Measurements from ENCODE around the gene FSIP1.

FSIP1 gene

DNA sequence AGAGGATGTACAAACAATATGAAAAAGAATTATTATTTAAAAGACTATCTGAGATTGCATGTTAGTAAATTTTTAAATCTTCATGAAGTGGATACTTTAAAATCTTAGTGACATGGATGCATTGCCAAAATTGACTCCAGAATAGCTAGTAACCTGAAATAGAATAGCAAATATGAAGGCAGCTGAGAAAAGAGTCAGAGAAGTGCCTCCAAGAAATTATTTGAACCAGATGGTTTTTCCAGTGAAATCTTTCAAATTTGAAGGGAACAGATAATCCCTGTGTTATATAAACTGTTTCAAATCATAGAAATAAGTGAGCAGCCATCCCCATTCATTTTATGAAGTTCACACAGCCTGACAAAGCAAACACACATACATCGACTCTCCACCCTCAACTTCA lies 29.6 kb downstream of the FSIP1 start:
- H4K8ac ChIP-seq (ENCODE audit: low read length), result no peak overlapping the region
- H3K4me1 ChIP-seq (ENCODE audit: control insufficient read depth, insufficient read depth, low read depth, low read length), result no peaks in the 10 kb centered on the region
- H3K79me1 ChIP-seq (replicated peaks; ENCODE audit: low read length, poor library complexity, severe bottlenecking), result no peaks in the 10 kb centered on the region
- no peaks in the 10 kb centered on the region for H3K9me3 ChIP-seq (ENCODE audit: control insufficient read depth, low read length)
- no peak overlapping the region for H2AFZ ChIP-seq (ENCODE audit: low read depth, low read length)
- no peak overlapping the region for H3K4ac ChIP-seq (ENCODE audit: low read depth in 1 of 2, low read length in 2 of 2)
- H3K36me3 ChIP-seq (ENCODE audit: control insufficient read depth in 1 of 2, insufficient read depth in 2 of 2, low read depth in 1 of 2, low read length in 2 of 2), result no peaks in the 10 kb centered on the region
- H3K9ac ChIP-seq (ENCODE audit: low read length), result no peak overlapping the region
- no peak overlapping the region for H3K4me3 ChIP-seq (ENCODE audit: insufficient read depth in 1 of 2, low read depth in 1 of 2, low read length in 2 of 2)
- H3K14ac ChIP-seq (ENCODE audit: low read length in 2 of 2), result no peak overlapping the region
- no peak for DNase-seq
- no peak overlapping the region for H2BK12ac ChIP-seq (ENCODE audit: low read length in 2 of 2)
- H3K4me2 ChIP-seq (ENCODE audit: low read length, poor library complexity, severe bottlenecking), result no peak overlapping the region
- no peak overlapping the region for H2BK120ac ChIP-seq (ENCODE audit: low read depth, low read length)
- no peak overlapping the region for H3K18ac ChIP-seq (ENCODE audit: low read depth in 1 of 2, low read length in 2 of 2)
- H2BK15ac ChIP-seq (ENCODE audit: low read depth, poor library complexity, severe bottlenecking), result no peak overlapping the region
- WGBS, result 83% methylated on average over 1 of the region's 1 CpG
- no peak overlapping the region for H3K27ac ChIP-seq (ENCODE audit: low read length, poor library complexity, severe bottlenecking)
- no peak overlapping the region for H2AK5ac ChIP-seq (ENCODE audit: low read length, severe bottlenecking)
- no peaks in the 10 kb centered on the region for H3K27me3 ChIP-seq (ENCODE audit: control insufficient read depth in 1 of 2, insufficient read depth in 1 of 2, low read length in 2 of 2)
- no peak overlapping the region for H3K23ac ChIP-seq (ENCODE audit: low read length in 2 of 2)
- H4K91ac ChIP-seq (ENCODE audit: low read length), result no peak overlapping the region
- H2BK5ac ChIP-seq (ENCODE audit: low read depth, low read length, poor library complexity, severe bottlenecking), result no peak overlapping the region

DNA sequence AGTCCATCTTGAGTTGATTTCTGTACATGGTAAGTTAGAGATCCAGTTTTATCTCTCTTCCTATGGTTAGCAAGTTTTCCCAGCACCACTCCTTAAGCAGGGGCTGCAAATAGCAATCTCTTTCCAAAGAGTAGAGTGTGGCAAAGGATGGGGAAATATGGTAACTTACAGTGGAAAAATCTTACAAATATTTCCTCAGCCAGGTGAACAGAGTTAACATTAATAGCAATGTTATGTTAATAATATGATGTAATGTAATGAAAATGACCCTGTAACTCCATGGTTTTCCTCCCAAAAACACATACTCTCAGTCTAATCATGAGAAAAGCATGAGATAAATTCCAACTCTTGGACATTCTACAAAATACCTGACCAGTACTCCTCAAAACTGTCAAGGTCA lies 30.4 kb downstream of the FSIP1 start:
- Histone ChIP-seq H2BK5ac (ENCODE audit: low read depth, low read length, poor library complexity, severe bottlenecking) (no peak overlapping the region), H3K18ac (ENCODE audit: low read depth in 1 of 2, low read length in 2 of 2) (no peak overlapping the region), H2AFZ (ENCODE audit: low read depth, low read length) (no peak overlapping the region), H3K23ac (ENCODE audit: low read length in 2 of 2) (no peak overlapping the region), H3K14ac (ENCODE audit: low read length in 2 of 2) (no peak overlapping the region), H3K27me3 (ENCODE audit: control insufficient read depth in 1 of 2, insufficient read depth in 1 of 2, low read length in 2 of 2) (no peaks in the 10 kb centered on the region), H3K4me3 (ENCODE audit: insufficient read depth in 1 of 2, low read depth in 1 of 2, low read length in 2 of 2) (no peak overlapping the region), H2BK12ac (ENCODE audit: low read length in 2 of 2) (no peak overlapping the region), H3K79me1 (replicated peaks; ENCODE audit: low read length, poor library complexity, severe bottlenecking) (no peaks in the 10 kb centered on the region), H3K27ac (ENCODE audit: low read length, poor library complexity, severe bottlenecking) (no peak overlapping the region), H3K36me3 (ENCODE audit: control insufficient read depth in 1 of 2, insufficient read depth in 2 of 2, low read depth in 1 of 2, low read length in 2 of 2) (no peaks in the 10 kb centered on the region), H2BK15ac (ENCODE audit: low read depth, poor library complexity, severe bottlenecking) (no peak overlapping the region), H3K4me2 (ENCODE audit: low read length, poor library complexity, severe bottlenecking) (no peak overlapping the region), H2BK120ac (ENCODE audit: low read depth, low read length) (no peak overlapping the region), H4K8ac (ENCODE audit: low read length) (no peak overlapping the region), H3K4me1 (ENCODE audit: control insufficient read depth, insufficient read depth, low read depth, low read length) (no peaks in the 10 kb centered on the region), H3K9ac (ENCODE audit: low read length) (no peak overlapping the region), H4K91ac (ENCODE audit: low read length) (no peak overlapping the region), H2AK5ac (ENCODE audit: low read length, severe bottlenecking) (no peak overlapping the region), H3K4ac (ENCODE audit: low read depth in 1 of 2, low read length in 2 of 2) (no peak overlapping the region), H3K9me3 (ENCODE audit: control insufficient read depth, low read length) (no peaks in the 10 kb centered on the region)
- no peak for DNase-seq

DNA sequence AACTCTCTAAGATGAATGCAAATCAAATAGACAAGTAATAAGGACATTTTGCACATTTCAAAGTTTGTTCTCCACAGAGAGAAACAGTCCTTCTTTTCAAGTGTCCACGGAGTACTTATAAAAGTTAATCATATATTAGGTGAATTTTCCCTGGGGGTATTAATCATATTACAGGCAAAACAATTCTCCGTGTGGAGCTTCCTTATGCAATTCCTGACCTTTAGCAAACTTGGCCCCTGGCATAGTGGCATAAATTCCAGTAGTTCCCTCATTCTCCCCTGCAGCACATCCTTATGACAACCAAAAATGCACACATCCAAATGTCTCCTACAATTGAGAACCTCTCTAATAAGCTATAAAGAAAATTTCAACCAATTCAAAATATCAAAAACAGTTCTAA lies 34.4 kb downstream of the FSIP1 start:
- H3K79me1 ChIP-seq (replicated peaks; ENCODE audit: low read length, poor library complexity, severe bottlenecking), result no peaks in the 10 kb centered on the region
- 21% methylated on average over 1 of the region's 2 CpGs for WGBS

DNA sequence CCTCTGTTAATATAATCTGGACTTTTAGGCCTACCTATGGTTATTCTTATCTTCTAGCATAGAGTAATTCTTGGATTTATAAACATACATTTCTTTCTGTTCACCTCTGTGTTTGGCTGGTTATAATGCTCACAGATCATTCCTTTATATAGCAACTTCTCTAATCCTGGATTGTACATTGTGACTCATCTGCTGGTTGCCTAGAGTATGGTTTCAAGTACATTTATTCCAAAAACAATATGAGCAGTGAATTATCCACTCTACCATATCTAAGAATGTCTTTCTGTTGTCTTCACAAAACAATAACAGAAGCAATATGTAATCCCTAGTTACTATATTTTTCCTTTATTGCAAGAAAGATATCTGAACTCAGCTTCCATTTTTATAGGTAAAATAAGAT lies 35.3 kb downstream of the FSIP1 start:
- H3K4me1 ChIP-seq (ENCODE audit: control insufficient read depth, insufficient read depth, low read depth, low read length), result no peaks in the 10 kb centered on the region
- peak; percentile 47 for DNase-seq
- H2AFZ ChIP-seq (ENCODE audit: low read depth, low read length), result no peak overlapping the region
- no peak overlapping the region for H3K14ac ChIP-seq (ENCODE audit: low read length in 2 of 2)
- no peak overlapping the region for H3K4ac ChIP-seq (ENCODE audit: low read depth in 1 of 2, low read length in 2 of 2)
- H3K27me3 ChIP-seq (ENCODE audit: control insufficient read depth in 1 of 2, insufficient read depth in 1 of 2, low read length in 2 of 2), result no peaks in the 10 kb centered on the region
- H3K9me3 ChIP-seq (ENCODE audit: control insufficient read depth, low read length), result no peaks in the 10 kb centered on the region
- no peaks in the 10 kb centered on the region for H3K36me3 ChIP-seq (ENCODE audit: control insufficient read depth in 1 of 2, insufficient read depth in 2 of 2, low read depth in 1 of 2, low read length in 2 of 2)
- H3K27ac ChIP-seq (ENCODE audit: low read length, poor library complexity, severe bottlenecking), result peak overlapping the region; percentile 20
- no peak overlapping the region for H4K8ac ChIP-seq (ENCODE audit: low read length)
- no peak overlapping the region for H2BK15ac ChIP-seq (ENCODE audit: low read depth, poor library complexity, severe bottlenecking)
- no peak overlapping the region for H3K4me2 ChIP-seq (ENCODE audit: low read length, poor library complexity, severe bottlenecking)
- H2BK12ac ChIP-seq (ENCODE audit: low read length in 2 of 2), result no peak overlapping the region
- no peaks in the 10 kb centered on the region for H3K79me1 ChIP-seq (replicated peaks; ENCODE audit: low read length, poor library complexity, severe bottlenecking)
- no peak overlapping the region for H4K91ac ChIP-seq (ENCODE audit: low read length)
- H2AK5ac ChIP-seq (ENCODE audit: low read length, severe bottlenecking), result no peak overlapping the region
- no peak overlapping the region for H3K18ac ChIP-seq (ENCODE audit: low read depth in 1 of 2, low read length in 2 of 2)
- H3K9ac ChIP-seq (ENCODE audit: low read length), result peak overlapping the region; percentile 55
- no peak overlapping the region for H3K4me3 ChIP-seq (ENCODE audit: insufficient read depth in 1 of 2, low read depth in 1 of 2, low read length in 2 of 2)
- no peak overlapping the region for H2BK5ac ChIP-seq (ENCODE audit: low read depth, low read length, poor library complexity, severe bottlenecking)
- H3K23ac ChIP-seq (ENCODE audit: low read length in 2 of 2), result no peak overlapping the region
- H2BK120ac ChIP-seq (ENCODE audit: low read depth, low read length), result no peak overlapping the region

More for the DNA sequence above, 34.4 kb downstream of the FSIP1 start:
- Histone ChIP-seq H2BK5ac (ENCODE audit: low read depth, low read length, poor library complexity, severe bottlenecking) (no peak overlapping the region), H4K91ac (ENCODE audit: low read length) (no peak overlapping the region), H3K4me3 (ENCODE audit: insufficient read depth in 1 of 2, low read depth in 1 of 2, low read length in 2 of 2) (no peak overlapping the region), H3K14ac (ENCODE audit: low read length in 2 of 2) (no peak overlapping the region), H2BK12ac (ENCODE audit: low read length in 2 of 2) (no peak overlapping the region), H2BK120ac (ENCODE audit: low read depth, low read length) (no peak overlapping the region), H3K18ac (ENCODE audit: low read depth in 1 of 2, low read length in 2 of 2) (no peak overlapping the region), H2AFZ (ENCODE audit: low read depth, low read length) (no peak overlapping the region), H3K23ac (ENCODE audit: low read length in 2 of 2) (no peak overlapping the region), H2BK15ac (ENCODE audit: low read depth, poor library complexity, severe bottlenecking) (no peak overlapping the region), H3K4me1 (ENCODE audit: control insufficient read depth, insufficient read depth, low read depth, low read length) (no peaks in the 10 kb centered on the region), H3K27me3 (ENCODE audit: control insufficient read depth in 1 of 2, insufficient read depth in 1 of 2, low read length in 2 of 2) (no peaks in the 10 kb centered on the region), H3K9ac (ENCODE audit: low read length) (peak overlapping the region; percentile 42), H2AK5ac (ENCODE audit: low read length, severe bottlenecking) (no peak overlapping the region), H3K36me3 (ENCODE audit: control insufficient read depth in 1 of 2, insufficient read depth in 2 of 2, low read depth in 1 of 2, low read length in 2 of 2) (no peaks in the 10 kb centered on the region), H3K4ac (ENCODE audit: low read depth in 1 of 2, low read length in 2 of 2) (no peak overlapping the region), H3K27ac (ENCODE audit: low read length, poor library complexity, severe bottlenecking) (peak overlapping the region; percentile 20), H3K4me2 (ENCODE audit: low read length, poor library complexity, severe bottlenecking) (peak overlapping the region; percentile 43), H4K8ac (ENCODE audit: low read length) (no peak overlapping the region), H3K9me3 (ENCODE audit: control insufficient read depth, low read length) (no peaks in the 10 kb centered on the region)
- no peak for DNase-seq
